ENCODE data around the gene ACAD10. TPM values are rescaled to one million over a fixed set of nuclear protein-coding genes. Genes with fewer than 3 reads are reported as not detected.
"Not testable (repeated sequence)": the region's sequence is repeated elsewhere in the genome, so short reads cannot be mapped to it uniquely, and the experiment has no call there.

The ACAD10 gene
- polyA plus RNA-seq (2013, experiment 1 of 2; ENCODE audit: insufficient read length), result 12.1 TPM
- 10.7 TPM for polyA plus RNA-seq (2013, experiment 2 of 2; ENCODE audit: insufficient read length)

DNA sequence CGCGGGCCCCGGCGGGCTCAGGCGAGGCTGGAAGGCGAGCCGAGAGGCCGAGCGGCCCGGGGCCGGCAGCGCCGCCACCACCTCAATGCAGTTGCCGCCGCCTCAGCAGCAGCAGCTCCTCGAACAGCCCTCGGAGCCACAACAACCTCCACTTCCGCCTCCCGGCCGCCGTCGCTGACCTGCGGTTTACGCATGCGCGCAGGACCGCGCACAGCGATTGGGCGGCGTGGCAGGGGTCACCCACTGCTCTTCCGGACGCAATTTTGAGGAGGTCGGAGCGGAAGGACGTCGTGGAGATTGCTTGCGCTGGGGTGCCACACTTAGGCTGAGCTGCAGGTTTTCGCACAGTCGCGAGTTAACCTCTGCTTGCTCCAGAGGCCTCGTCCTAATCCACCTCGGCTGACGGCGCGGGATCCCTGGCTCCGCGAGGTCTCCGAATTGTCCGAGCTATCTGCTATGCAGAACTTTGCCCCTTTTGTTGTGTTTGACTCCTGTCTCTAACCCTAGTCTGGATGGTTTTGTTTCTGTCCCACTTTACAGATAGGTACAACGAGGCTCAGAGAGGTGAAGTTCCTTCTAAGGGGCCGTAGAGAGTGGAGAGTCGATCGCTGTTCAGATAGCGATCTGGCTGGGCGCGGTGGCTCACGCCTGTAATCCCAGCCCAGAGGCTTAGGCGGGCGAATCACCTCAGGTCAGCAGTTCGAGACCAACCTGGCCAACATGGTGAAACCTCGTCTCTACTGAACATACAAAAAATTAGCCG is at the start of gene ACAD10, which contains the start of gene BRAP:
Gene ACAD10 (plus strand): TSS at position 243 of the 763 bp plus-strand sequence. CDS start 6,657 bp downstream, outside the sequence.
Gene BRAP (minus strand): TSS at position 146 of the 763 bp plus-strand sequence. CDS start 164 bp downstream, outside the sequence.
- peak; percentile 93 for DNase-seq

DNA sequence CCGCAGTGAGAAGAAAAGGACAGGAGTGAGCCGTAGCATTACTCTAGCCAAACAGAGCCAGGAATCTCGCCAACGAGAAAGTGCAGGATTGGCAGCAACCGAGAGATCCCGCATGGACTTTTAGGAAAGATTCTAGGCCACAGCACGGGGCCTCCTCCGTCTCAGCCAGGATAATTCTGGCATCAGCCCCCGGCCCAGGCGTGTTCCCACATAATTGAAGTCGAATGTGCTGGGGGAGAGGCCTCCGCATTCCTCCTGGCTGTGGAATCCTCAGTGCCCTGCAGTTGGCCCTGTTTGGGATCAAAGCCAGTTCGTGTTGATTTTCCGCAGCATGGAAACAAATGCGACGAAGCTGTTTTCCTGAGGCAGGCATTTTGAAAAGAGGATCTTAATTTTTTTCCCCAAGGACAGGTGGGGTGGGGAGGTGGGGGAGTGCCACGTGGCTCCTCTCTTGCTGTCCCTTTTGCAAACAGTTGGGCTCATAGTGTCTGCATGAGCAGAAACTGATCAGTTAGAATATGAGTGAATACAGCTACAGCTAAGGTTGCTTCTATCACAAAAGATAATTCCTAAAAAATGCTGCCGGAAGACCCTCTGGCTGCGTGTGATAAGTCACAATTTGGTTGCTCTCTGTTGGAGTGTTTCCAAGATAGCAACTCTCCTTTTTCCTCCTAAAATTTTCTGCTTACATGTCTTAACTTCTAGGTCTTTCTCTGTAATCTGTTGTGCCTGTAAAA is 49.5 kb upstream of the ACAD10 start:
- peak; percentile 87 for DNase-seq

DNA sequence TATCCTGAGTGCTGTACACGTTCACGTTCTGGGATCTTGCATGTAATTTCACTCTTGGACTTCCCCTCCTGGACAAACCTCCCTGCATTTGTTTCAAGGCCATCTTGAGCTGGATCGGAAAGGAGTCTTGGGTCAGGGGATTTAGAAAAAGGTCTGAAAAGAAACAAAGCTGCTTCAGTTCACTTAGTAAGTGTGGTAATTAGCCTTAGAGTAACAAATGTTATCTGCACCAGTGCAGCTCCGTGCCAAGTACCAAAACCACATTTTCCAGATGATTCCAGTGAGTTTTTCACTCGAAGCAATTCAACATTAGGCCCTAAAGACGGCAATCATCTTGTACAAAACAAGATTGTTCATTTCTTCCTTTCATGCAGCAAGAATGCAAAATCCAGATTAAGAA is 47.3 kb upstream of the ACAD10 start:
- DNase-seq, result no peak

DNA sequence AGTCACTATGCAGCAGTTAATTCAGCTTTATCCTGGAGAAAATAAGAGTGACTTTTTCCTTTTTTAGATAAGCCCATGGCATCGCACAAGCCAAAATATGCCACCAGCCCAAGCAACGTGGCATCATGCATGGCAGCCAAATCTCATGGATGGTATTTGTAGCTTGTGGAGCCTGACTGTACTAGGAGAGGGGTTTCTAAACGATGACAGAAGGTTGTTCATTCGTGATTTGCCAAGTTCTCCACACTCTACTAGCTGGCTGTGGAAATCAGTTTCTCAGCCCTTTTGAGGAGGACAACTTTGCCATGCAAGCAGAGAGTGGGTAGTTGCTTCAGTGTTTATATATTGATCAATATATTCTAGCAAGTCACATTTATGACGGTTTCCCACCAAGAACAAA is 45.3 kb upstream of the ACAD10 start:
- DNase-seq, result no peak

DNA sequence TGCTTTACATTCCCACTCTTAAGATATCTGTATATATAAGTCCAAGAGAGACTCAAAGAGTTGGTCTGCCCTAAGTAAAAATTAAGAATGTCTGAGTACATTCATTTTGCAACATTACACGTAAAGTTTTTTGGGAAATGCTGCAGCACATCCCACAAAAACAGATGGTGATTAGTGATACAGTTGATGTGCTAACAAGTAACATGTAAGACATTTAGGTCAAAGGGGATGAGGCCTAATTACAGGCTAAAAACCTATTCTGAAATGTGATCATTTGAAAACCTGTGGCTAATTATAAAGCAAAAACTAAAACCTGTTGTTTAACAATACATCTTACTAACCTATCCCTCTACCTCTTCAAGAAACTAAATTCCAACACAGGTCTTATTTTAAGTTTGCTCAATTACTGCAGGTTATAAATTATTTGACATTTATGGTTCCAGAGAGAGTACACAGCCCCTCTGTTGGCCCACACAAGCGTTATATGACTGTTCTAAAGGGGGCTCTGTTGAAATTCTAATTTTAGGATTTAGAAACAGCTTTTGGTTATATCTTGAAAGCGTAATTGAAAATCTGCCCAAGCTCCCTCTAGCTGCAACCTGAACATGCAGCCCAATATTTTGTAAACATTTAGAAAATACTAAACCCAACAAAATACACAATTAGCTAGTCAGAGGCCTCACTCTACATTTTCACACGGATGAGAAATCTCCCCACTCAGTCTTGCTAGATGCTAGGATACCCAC is 43.0 kb upstream of the ACAD10 start:
- no peak for DNase-seq

DNA sequence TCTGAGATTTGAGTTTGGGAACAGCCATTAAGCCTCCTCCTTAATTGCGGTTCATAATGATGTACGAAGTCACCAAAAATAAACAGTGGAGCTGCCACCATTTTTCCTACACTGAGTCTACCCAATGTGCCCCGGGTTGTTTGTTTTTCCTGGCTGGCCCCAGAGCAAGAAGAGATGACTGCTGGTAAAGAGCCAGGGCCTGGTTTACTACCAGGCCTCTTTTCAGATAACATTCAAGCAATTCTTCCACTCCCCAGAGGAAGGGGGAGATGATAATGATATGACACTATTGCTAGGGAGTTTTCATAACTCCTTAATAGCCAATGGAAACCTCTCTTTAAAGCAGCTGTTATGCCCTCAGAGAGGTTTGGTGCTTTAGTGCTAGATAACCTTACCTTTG is 42.4 kb upstream of the ACAD10 start:
- DNase-seq, result peak; percentile 18

DNA sequence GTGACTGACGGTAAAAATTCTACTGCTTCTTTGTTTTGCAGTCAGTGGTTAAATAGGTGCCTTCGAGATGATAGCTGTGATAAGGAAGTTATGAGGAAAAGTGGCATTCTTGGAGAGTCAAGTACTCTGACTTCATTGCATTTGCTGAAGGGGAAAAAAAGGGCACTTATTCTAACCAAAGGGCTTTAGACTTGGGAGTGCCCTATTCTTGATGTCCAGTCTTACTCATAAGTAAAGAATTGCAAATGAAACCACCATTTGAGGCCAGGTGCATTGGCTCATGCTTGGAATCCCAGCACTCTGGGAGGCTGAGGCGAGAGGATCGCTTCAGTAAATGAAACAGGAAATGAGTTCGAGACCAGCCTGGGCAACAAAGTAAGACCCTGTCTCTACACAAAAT is 40.4 kb upstream of the ACAD10 start:
- DNase-seq, result no peak

DNA sequence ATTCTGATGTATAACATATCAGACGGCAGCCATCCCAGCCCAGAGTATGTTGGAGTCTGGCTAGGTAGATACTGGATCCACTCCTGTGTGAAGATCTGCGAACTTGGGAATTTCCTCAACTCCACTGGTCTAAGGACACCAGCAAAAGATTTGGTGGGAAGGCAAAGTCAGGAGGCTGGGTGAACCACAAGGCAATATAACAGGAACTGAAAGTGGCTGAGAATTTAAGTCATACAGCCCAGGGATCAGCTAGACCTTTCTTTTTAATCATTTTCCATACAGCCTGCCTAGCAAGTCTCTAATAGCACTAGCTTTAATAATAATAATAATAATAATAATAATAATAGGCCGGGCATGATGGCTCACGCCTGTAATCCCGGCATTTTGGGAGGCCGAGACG is 34.9 kb upstream of the ACAD10 start:
- DNase-seq, result no peak

DNA sequence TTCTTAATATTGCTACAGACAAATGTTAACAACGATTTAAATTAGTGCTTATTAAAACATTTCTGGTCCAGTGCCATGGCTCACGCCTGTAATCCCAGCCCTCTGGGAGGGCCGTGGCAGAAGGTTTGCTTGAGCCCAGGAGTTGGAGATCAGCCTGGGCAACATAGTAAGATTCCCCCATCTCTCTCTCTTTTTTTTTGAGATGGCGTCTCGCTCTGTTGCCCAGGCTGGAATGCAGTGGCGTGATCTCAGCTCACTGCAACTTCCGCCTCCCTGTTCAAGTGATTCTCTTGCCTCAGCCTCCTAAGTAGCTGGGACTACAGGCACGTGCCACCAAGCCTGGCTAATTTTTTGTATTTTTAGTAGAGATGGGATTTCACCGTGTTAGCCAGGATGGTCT is 33.3 kb upstream of the ACAD10 start:
- DNase-seq, result not testable (repeated sequence)

DNA sequence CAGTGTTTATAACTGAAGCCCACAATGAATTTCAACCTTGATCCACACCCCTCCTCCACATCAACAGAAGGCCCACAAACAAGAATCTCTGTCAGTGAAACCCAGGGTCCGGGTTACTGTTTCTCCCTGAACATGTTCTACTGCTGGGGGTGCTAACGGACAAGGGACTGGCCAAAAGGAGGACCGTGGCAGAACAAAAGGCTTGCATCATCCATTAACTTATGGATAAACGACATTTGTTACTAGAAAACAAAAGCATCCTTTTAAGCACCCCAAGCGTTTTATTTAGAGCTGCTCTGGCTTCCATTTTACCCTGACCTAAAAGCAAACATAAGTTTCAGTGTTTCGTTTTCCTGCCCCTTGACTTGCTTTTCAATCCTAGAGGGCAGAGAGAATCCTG is 32.3 kb upstream of the ACAD10 start:
- no peak for DNase-seq

DNA sequence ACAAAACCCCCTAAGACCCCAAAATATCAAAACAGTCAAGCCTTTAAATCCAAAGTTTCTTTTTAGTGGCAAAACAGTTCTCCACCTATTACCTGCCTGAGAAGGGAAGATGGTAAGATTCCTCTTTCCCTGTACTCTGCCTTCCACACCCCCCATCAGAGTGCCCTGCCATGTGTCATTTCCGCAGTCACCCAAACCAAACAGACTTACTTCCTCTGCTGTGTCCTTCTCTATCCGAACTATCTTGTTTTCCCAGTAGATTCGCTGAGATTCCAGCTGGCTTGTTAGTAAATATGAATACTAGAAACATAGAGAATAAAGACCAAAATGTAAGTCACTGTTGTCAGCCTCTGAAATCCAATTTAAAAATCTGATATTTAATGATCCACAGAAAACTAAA is 30.5 kb upstream of the ACAD10 start:
- DNase-seq, result no peak

DNA sequence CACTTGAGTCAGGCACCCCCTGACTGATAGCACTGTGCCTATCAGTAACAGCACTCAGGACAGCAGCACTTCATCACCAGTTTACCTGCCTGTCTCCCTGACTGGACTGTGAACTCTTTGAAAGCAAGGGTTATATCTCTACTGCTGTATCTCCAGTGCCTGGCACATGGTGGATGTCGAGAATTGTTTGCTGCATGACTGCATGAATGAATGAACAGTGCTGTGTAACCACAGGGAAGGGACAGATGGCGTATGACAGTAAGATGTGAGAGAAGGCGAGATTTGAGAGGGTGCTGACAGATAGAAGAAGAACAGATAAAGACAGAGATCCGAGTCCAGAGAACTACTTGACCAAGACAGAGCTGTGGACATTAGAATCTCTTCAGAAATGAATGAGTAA is 29.8 kb upstream of the ACAD10 start:
- DNase-seq, result no peak

DNA sequence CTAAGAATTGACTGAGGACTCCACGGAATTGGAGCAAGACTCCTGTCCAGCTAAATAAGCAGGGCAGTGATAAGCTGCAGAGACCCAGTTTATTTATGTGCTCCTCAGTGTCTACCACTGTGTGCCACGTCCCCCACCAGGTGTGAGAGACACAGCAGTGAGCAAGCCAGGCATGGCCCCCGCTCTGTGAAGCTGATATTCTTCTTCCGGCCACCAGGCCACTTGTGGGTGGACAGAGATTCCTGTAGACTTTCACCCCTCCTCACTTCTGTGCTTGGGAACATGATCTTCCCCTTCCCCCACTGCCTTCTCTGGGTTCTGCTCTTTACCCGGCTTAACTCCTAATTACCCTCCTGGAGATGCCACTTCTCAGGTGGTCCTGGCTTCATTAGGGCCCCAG is 21.4 kb upstream of the ACAD10 start:
- DNase-seq, result no peak

DNA sequence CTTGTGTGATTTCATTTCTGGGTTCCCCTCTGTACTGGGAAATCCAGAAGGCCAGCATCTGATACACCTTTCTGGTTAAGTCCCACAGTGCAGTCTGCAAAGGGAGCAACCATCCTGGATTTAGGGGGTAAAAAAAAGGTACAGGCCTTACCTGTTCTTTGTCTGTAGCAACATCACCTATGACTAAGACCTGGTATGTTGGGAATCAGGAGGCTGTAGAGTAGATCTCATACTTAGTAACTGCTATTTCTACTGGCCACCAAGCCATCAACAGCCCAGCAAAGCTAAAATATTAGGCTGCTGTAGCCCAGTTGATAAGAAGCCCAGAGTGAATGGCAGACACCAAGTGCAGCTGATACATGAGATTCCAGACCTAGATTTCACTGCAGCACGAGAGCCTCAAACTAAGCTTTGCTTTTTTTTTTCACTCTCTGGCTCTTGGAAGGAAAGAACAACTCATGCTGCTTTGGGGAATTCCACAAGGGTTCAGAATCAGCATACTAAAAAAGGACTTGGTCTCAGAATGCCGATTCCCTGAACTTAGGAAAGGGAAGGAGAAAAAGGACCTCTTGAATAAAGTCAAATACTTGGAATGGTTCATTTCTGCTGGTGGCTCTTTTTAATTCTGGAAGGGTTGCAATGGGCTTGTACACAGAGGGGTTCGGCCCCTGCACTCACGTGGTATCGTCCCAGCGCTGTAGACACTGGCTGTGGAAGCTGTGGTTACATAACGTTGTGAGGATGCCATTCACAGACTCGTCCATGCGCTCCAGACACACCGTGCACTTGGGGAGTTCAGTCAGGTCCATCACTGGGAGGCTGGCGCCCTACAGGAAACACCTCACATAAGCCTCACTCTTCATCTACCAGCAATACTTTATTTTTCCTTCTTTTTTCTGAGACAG is 20.6 kb upstream of the ACAD10 start:
- no peak for DNase-seq

DNA sequence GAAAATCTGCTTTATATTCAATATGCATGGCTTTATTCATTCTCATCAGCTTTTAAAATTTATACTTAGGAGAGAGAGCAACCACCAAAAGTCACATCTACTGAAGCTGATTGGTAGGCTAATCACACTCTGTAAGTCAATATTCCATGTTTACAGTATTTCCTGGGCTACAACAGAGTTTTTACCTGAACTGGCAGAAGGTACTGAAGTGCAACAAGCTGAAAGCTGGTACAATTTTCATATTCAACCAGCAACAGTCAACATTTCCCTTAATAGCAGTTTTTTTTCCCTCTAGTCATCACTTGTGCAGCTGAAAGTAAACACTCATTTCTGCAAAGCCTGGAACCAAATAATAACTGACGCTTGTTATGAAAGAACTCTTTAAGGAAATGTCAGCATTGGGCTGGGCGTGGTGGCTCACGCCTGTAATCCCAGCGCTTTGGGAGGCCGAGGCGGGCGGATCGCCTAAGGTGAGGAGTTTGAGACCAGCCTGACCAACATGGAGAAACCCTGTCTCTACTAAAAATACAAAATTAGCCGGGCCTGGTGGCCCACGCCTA is 13.0 kb upstream of the ACAD10 start:
- no peak for DNase-seq

DNA sequence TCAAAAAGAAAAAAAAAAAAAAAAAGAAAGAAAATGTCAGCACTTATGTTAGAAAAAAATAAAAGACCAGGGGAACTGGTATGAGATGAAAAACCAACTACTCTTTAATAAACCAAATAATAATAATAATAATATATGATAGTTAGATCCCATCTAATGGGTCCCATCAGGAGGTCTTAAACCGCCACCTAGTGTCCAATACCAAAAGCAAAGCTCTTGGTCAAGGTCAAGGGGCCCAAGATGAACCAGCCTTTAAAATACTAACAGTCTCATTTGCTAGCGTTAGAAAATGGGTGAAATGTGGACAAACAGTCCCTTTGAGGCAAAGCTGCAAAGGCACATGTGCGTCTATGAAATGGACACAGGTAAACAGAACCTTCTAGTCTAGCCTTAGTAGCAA is 12.3 kb upstream of the ACAD10 start:
- peak; percentile 25 for DNase-seq

DNA sequence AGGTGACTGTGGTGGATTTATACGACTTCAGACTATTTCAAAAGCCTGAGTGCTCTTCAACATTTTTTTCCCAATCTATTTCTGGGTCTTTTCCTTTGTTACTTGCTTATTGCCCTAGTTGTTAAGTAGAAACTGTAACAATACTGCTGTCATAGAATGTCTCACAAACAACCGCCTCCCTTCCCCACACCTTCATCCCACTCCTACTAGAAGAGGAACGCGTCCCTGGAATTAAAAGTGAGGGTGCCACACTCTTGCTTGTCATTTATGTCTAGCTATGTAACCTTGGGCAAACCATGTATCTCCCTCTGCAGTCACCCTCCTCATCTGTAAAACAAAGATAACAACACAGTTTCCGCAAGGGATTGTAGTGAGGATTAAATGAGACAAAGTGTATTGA is 8.7 kb upstream of the ACAD10 start:
- DNase-seq, result no peak

DNA sequence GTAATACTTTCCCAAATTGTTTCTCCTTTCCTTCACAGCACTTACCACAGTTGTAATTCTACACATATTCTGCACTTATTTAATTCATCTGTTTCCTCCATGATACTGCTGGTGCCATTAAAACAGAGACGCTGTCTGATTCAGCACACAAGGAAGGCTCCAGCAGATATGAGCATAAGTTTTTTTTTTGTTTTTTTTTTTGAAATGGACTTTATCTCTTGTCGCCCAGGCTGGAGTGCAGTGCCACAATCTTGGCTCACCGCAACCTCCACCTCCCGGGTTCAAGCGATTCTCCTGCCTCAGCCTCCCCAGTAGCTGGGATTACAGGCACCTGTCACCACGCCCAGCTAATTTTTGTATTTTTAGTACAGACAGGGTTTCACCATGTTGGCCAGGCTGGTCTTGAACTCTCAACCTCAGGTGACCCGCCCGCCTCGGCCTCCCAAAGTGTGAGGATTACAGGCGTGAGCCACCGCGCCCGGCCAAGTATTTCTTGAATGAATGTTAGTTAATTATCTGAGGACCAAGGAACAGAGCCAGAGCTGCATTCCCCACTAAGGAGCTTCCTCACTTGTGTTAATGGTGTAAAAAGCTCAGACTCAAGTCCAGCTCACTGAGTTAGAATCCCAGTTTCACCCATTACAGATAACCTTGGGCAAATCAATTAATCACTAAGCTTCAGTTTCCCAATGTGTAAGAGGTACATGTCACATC is 1.2 kb upstream of the ACAD10 start:
- not testable (repeated sequence) for DNase-seq

DNA sequence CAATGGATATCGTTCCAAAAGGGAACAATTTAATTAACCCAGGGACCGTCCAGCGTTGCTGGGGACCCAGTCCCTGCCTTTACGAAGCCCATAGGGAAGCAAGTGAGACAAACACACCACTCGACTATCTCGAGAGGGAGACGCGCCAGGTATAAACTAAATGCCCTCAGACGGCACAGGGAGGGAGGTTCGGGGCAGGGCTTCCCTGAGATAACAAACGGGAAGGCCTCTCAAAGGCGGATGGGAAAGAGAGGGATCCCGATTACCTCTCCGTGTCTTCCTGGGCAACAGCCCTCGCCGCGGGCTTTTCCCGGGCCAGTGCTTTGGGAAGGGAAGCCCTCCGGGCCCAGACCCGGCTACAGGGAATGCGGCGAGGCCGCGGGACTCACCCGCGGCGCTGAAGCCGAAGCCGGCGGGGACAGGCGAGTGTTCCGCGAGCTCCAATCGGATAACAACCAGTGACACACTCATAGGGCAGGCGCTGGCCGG is 487 bp upstream of the ACAD10 start:
- DNase-seq, result no peak

DNA sequence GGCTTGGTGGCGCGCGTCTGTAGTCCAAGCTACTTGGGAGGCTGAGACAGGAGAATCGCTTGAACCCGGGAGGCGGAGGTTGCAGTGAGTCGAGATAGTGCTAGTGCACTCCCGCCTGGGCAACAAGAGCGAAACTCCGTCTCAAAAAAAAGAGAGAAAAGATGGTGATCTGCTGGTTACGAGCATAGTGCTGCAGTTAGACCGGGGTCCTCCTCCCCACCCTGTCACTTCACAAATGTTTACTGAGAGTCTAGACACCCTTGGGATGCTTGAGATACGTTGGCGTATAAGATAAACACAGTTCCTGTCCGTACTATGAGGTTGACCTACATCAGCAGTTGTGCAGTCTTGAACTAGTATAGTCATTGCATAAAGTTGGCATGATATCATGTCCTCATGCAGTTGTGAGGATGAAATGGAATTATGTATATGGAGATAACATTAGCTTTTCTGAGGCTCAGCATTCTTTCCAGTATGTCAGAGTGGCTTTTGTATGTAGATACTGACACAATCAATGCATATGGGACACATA is 787 bp downstream of the ACAD10 start:
- DNase-seq, result no peak

DNA sequence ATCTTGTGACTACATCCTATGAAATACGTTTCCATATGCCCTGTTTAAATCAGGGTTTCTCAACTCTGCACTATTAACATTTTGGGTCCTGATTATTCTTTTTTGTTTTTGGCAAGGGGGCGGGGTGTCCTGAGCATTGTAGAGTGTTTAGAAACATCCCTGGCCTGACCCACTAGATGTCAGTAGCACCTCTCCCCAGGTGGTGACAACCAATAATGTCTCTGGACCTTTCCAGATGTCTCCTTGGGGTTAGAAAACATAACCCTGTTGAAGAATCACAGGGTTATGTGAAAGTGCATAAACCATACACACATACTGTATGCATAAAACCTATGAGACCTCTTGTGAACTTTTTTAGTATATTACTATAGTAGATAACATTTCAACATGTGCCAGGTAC is 1.4 kb downstream of the ACAD10 start:
- no peak for DNase-seq

Data from fibroblast of skin of scalp (primary cell).